ENCODE measurements around the gene TBX15. TPM values are rescaled to one million over a fixed set of nuclear protein-coding genes. Genes with fewer than 3 reads are reported as not detected.

Gene TBX15
- total RNA-seq, 1 experiment from 2014 or later, result 0.32 TPM

GRCh38 chr1:118884946-118885345, 103.2 kb downstream of the TBX15 start:
- Histone ChIP-seq H3K4me1 (ENCODE audit: insufficient read depth, low read length, poor library complexity, severe bottlenecking) (no peaks in the 10 kb centered on the region), H3K36me3 (ENCODE audit: insufficient read depth, low read length, poor library complexity, severe bottlenecking) (no peaks in the 10 kb centered on the region), H3K27ac (ENCODE audit: low read depth, low read length, poor library complexity, severe bottlenecking) (no peak overlapping the region), H3K9me3 (ENCODE audit: low read depth, low read length, poor library complexity, severe bottlenecking) (no peaks in the 10 kb centered on the region), H3K4me3 (ENCODE audit: low read depth, low read length, poor library complexity, severe bottlenecking) (no peak overlapping the region), H3K27me3 (replicated peaks; ENCODE audit: insufficient read depth, low read depth, low read length, poor library complexity) (no peaks in the 10 kb centered on the region)
- ChIA-PET POLR2A (ENCODE audit: low non-redundant PET) (no interaction called here), CTCF (no interaction called here)
- no peak for TF ChIP-seq EZH2 (IDR thresholded peaks at IDR 0.05; ENCODE audit: borderline replicate concordance, low read depth, low read length, poor library complexity, severe bottlenecking)
- TF ChIP-seq CTCF (conservative IDR thresholded peaks at IDR 0.05; ENCODE audit: low read depth, low read length), result no peak
- BruUV-seq (replicated peaks), result no TSS peak
- intact Hi-C loops (cut with micrococcal nuclease; ENCODE audit: unreplicated experiment), result no loop called here
- DNase-seq (ENCODE audit: low spot score), result no peak

GRCh38 chr1:118881751-118882150, 106.4 kb downstream of the TBX15 start:
- H3K36me3 ChIP-seq (ENCODE audit: insufficient read depth, low read length, poor library complexity, severe bottlenecking), result no peaks in the 10 kb centered on the region
- no peaks in the 10 kb centered on the region for H3K27me3 ChIP-seq (replicated peaks; ENCODE audit: insufficient read depth, low read depth, low read length, poor library complexity)
- H3K27ac ChIP-seq (ENCODE audit: low read depth, low read length, poor library complexity, severe bottlenecking), result no peak overlapping the region
- BruUV-seq (replicated peaks), result no TSS peak
- H3K9me3 ChIP-seq (ENCODE audit: low read depth, low read length, poor library complexity, severe bottlenecking), result no peaks in the 10 kb centered on the region
- ChIA-PET POLR2A (ENCODE audit: low non-redundant PET) (no interaction called here), CTCF (no interaction called here)
- TF ChIP-seq CTCF (conservative IDR thresholded peaks at IDR 0.05; ENCODE audit: low read depth, low read length) (no peak), EZH2 (IDR thresholded peaks at IDR 0.05; ENCODE audit: borderline replicate concordance, low read depth, low read length, poor library complexity, severe bottlenecking) (no peak)
- DNase-seq (ENCODE audit: low spot score), result no peak
- no peaks in the 10 kb centered on the region for H3K4me1 ChIP-seq (ENCODE audit: insufficient read depth, low read length, poor library complexity, severe bottlenecking)
- intact Hi-C loops (cut with micrococcal nuclease; ENCODE audit: unreplicated experiment), result no loop called here
- H3K4me3 ChIP-seq (ENCODE audit: low read depth, low read length, poor library complexity, severe bottlenecking), result no peak overlapping the region

- Histone ChIP-seq H3K36me3 (ENCODE audit: insufficient read depth, low read length, poor library complexity, severe bottlenecking) (no peaks in the 10 kb centered on the region), H3K4me3 (ENCODE audit: low read depth, low read length, poor library complexity, severe bottlenecking) (no peak overlapping the region), H3K27me3 (replicated peaks; ENCODE audit: insufficient read depth, low read depth, low read length, poor library complexity) (no peaks in the 10 kb centered on the region), H3K4me1 (ENCODE audit: insufficient read depth, low read length, poor library complexity, severe bottlenecking) (no peaks in the 10 kb centered on the region), H3K9me3 (ENCODE audit: low read depth, low read length, poor library complexity, severe bottlenecking) (no peaks in the 10 kb centered on the region), H3K27ac (ENCODE audit: low read depth, low read length, poor library complexity, severe bottlenecking) (no peak overlapping the region)
- ChIA-PET POLR2A (ENCODE audit: low non-redundant PET) (no interaction called here), CTCF (no interaction called here)
- no TSS peak for BruUV-seq (replicated peaks)
- TF ChIP-seq CTCF (conservative IDR thresholded peaks at IDR 0.05; ENCODE audit: low read depth, low read length), result no peak
- no peak for TF ChIP-seq EZH2 (IDR thresholded peaks at IDR 0.05; ENCODE audit: borderline replicate concordance, low read depth, low read length, poor library complexity, severe bottlenecking)
- DNase-seq (ENCODE audit: low spot score), result no peak
- intact Hi-C loops (cut with micrococcal nuclease; ENCODE audit: unreplicated experiment), result no loop called here
These were observed 109.5 kb downstream of the TBX15 start for GRCh38 chr1:118878661-118879060.

Measured in A673 (cell line).